Stimulated activated CD4-positive, alpha-beta T cell treated with anti-CD3 and anti-CD28 coated beads, Interleukin-4, amount 100 ng/mL, for 48 hours (primary cell): ENCODE measurements around the gene SF3A2.

ENCODE experiments used
- DNase-seq, 2 donors: peaks; one replicate each; pipeline ENCODE4 v3.0.0-alpha.2; 2020; ENCODE audit warnings: low read depth in 2 of 2

SF3A2 gene

DNA sequence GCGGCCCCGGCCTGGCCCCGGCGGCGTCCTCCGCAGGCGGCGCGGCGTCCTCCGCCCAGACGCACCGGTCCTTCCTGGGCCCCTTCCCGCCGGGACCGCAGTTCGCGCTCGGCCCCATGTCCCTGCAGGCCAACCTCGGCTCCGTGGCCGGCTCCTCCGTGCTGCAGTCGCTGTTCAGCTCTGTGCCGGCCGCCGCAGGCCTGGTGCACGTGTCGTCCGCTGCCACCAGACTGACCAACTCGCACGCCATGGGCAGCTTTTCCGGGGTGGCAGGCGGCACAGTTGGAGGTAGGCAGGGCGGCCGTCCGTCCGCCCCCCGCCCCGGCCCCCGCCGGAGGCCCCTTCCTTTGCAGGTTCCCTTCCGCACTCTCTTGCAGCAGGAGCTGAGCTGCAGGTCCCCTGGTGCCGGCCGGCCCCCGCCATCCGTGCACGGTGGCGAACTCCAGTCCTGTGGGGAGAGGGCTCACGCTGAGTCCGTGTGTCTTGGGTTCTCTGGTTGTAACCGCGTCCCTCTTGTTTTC is 9.7 kb upstream of the SF3A2 start:
- DNase-seq, result no peak

DNA sequence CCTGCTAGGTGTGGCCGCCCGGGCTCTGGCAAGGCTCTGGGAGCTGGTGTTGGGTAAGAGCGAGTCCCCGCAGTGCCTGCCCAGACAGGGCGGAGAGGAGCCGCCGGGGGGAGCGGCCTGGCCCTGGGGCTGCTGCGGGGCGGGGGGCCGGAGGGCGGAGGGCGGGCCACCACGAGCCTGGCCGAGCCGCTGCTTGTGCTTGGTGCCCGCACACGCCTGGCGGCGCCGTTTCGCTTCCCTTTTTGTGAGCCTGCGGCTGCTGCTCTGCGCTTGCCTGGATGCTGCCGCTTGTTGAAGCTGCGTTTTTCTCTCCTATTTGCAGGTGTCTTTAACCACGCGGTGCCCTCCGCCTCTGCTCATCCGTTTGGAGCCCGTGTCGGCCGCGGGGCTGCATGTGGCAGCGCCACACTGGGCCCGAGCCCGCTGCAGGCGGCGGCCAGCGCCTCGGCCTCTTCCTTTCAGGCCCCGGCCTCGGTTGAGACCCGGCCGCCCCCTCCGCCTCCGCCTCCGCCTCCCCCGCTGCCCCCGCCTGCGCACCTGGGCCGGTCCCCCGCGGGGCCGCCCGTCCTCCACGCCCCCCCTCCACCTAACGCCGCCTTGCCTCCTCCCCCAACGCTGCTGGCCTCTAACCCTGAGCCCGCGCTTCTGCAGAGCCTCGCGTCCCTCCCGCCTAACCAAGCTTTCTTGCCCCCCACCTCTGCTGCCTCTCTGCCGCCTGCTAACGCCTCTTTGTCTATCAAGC is 9.0 kb upstream of the SF3A2 start:
- DNase-seq, result no peak

DNA sequence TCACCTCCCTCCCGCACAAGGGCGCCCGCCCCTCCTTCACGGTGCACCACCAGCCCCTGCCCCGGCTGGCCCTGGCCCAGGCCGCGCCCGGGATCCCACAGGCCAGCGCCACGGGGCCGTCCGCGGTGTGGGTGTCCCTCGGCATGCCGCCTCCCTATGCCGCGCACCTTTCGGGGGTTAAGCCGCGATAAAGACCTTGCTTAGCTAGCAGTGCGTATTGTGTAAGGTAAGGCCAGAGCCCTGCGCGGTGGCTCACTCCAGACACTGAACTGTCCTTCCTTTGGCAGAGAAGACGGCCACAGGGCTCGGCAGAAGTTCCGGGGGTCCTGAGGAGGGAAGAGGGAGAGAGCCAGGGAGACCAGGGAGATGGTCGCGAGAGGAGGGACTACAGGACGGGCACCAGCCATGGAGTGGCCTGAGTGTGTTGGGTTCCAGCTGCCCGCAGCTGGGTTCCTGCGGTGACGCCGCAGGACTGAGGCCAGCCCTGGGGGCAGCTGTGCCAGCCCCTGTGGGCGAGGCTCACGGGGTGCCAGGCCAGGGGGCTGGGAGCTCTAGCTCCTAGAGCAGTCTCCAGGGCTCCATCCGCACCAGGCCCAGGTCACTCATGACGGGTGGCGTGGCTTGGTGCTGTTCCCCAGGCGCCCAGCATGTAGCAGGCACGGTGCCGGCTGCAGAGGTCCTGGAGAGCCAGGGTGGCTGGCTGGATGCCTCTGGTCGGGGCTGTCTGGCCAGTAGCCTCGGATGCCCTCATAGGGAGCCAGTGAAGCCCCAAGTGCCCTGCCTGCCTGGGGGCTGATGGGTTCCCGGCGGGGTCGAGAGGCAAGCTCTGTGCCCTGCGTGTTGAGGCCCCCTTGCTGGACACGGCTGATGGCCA is 8.2 kb upstream of the SF3A2 start:
- DNase-seq, result no peak

DNA sequence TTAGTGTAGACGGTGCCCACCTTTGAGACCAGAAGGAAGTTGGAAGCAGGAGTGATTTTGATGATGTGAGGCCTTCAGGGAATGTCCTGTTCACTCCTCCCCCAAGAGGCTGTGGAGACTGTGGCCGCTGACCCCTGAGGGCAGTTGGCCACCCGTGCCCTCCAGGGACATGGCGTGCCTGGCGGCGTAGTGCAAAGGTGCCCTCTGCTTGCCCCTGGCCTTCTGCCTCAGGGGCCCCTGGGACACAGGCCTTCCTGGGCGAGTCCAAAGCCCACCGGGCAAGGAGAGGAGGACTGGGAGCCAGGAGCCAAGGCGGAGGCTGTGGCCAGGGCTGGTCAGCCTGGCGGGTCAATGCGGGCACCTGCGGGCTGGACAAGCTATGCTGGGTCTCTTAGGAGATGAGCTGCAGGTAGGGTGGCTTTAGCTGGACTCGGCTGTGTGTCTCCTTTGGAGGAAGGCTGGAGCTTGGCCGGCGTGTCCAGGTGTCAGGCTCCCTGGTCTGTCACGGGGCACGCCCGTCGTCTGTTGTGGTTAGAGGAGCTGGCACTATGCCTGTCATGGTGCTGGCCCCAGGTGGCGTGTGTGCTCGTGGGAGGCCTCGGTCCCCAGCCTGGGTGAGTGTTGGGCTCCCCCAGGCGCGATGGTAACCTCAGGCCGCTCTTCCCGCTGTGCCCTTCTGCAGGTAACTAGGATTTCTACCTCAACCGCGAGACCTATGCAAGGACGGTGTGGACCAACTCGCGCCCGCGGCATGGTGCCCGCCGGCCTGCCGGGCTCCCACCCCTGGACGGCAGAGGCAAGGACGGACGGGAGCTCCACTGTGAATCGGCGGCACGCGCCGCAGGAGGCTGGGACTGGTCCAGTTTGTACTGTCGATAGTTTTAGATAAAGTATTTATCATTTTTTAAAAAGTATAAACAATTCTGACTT is 7.3 kb upstream of the SF3A2 start:
- DNase-seq, result no peak

DNA sequence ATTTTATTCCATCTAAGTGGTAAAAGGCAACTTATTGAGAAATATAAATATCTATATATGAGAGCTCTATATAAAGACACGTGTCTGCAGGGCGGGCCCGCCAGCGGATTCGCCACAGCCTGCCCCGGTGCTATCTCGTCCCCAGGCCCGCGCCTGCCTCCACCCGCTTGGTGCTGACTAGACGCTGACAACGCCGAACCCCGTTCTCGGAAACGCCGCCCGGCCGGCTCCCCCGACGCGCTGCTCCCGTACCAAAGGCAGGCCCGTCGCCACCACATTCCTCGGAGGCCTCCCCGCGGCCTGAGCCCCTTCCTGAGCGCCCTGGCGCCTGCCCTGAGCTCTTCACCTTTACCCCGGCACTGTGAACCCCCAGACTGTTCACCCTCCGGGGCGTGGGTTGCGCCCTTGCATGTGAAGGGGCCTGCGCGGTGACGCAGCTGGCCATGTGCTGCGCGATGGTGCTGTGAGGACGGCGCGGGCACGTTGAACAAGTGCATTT is 6.5 kb upstream of the SF3A2 start:
- no peak for DNase-seq

DNA sequence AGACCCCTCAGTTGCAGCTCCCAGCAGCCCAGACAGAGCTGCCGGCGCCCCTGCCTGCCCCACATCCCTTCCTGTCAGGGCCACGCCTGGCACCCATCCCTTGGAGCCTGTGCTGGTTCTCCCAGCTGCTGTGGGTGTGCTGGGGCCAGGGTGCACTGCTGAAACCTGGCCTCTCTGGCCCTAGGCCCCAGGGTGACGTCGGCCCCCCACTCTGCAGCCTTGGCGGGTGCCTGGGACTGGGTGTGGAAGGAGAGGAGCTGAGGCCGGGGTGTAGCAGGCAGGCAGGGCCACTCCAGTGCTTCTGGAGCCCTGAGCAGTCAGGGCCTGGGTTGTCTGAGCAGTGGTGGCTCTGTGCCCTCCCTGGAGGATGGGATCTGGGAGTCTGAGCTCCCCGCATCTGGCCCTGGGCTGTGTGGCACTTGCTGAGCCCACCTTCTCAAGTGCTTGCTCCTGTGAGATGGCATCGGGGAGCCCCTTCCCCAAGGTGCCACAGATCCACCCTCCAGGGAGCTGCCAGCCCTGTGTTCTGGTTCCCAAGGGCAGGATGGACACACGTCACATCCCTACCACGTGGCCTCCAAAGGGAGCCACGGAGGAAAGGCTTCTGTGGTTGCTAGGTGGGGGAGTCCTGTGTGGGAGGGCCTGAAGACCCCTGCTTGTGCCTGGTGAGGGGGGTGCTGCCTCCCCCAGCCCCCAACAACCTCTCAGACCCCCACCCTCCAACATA is 5.7 kb upstream of the SF3A2 start:
- no peak for DNase-seq

DNA sequence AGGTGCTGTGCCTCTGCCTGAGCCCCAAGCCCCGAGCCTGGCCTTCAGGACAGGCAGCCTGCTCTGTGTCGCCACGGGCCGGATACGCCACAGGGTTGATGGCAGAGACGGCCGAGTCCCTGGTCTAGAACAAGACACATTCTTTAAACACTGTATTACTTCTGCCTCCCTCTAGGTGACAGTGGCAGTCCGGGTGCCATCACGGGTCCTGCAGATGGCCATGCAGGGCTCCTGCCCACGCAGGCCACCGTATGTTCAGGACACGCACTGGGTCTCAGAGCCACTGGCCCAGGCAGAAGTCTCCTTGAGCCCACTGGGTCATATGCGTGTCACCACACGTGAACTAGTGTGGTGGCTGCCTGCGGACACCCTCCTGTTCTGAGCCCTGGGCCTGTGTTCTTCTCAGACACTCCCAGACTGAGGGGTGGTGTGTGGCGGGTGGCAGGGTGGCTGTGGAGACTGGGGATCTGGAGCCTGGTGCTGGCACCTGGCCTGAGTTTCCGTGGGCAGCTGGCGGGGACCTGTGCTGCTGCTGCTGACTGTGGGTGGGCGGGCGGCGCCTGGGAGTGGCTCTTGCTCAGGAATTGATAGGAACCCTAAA is 4.9 kb upstream of the SF3A2 start:
- no peak for DNase-seq

DNA sequence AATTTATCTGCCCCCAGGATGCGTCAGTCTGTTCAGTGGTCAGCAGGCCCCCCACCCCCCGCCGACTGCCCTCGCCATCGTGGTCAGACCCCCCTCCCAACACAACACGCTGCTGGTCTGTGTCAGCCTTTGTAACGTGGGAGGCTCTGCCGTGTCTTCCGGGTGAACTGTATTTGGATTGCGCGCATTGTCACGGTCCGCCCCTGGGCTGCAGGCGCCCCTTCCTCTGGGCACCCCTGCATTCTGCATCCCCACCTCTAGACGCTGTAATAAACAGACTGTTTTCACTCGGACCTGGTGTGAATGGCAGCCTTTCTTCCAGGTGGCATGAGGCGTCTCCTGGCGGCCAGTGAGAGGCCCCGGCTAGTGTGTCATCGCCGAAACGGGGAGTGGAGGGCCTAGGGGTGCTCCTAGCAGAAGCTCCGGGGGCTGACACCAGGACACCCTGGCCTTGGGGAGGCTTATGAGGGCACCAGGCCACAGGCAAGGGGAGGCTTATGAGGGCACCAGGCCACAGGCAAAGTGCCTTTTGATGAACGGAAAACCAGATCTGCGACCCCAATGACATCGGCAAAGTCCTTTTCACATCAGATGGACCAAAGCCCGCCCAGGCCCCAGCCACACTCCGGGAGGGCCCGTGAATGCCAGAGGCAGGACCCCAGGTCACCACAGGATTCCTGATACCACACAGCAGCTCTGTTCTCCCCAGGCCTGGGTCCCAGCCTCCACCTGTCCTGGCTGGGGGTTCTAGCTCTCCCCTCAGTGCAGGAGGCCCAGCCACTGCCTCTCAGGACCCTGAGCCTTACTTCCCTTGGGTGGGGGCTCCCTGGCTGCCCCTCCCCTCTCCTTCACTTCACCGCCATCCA is 4.1 kb upstream of the SF3A2 start:
- no peak for DNase-seq

DNA sequence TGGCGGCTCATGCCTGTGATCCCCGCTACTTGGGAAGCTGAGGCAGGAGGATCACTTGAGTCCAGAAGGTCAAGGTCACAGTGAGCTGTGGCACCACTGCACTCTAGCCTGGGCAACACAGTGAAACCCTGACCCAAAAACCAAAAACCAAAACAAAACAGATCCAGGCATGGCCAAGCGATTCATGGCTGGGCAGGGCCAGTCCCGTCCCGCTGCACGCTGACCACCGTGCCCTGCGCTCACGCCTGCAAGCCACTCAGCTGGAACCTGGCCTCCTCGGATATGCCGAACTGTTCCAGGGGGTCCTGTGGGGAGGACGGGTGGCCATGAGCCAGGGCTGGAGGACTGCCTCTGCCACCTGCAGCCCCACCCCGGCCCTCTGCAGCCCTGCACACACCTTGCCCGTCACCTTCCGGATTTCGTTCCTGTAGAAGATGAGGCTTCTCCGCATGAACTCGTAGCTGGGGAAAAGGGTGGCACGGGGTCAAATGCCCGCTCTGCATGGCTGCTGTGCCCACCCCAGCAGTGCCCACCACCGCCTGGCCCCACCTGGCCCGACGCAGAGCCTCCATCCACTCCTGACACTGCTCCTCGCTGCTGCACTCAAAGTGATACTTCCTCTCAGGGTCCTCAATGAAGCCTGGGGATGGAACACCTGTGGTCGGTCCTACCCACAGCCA is 2.9 kb upstream of the SF3A2 start:
- no peak for DNase-seq

DNA sequence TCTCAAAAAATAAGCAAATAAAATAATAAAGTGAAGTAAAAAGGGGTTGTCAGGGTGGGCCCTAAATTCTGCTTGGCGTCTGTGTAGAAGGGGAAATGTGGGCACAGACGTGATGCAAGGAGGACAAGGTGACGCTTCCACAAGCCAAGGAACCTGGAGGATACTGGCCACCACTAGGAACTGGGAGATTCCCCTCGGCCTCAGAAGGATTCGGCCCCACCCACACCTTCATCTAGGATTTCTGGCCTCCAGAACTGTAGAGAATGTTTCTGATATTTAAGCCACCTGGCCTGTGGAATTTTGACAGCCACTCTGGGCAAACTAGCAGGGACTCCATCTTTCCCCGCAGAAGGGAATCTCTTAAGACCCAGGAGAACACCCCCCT is 1.6 kb upstream of the SF3A2 start:
- DNase-seq, result no peak

DNA sequence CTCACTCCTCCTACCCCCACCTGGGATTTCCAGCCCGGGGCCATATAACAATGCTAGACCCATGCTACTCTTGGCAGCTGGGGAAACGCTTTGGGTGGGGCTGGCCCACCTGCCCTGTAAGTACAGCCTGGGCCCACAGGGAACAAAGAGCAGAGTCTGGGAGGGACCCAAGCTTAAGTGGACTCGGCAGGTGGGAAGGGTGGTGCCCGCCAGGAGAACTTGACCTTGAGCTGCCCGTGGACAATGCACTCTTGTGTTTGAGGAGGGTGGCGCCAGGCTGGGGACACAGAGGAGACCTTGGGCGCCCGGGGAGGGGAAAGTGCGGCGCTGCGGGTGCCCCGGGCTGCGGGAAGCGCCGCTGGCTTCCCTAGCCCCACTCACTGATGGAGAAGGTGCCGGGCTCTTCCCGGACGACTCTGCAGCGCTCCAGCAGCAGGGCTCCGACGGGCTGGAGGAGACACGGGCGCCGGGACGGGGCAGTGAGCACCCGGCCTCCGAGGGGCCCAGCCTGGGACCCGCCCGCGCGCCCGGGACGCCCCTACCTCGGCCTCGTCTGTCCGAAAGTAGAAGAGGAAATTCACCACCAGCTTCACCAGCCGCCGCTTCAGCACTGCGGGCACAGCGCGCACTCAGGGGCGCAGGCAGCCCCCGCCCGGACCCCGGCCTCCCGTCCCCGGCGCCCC is 1.1 kb upstream of the SF3A2 start:
- DNase-seq, result no peak

DNA sequence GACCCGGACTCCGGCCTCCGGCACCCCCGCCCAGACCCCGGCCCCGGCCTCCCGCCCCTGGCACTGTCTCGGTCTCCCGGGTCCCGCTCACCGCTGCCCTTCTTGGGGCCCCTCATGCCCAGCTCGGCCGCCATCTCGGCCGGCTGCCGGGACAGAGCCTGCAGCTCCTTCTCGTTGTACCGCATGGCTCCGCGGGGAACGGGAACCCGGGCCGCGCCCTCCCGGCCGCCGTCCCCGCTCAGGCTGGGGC is 635 bp upstream of the SF3A2 start:
- DNase-seq, result no peak

DNA sequence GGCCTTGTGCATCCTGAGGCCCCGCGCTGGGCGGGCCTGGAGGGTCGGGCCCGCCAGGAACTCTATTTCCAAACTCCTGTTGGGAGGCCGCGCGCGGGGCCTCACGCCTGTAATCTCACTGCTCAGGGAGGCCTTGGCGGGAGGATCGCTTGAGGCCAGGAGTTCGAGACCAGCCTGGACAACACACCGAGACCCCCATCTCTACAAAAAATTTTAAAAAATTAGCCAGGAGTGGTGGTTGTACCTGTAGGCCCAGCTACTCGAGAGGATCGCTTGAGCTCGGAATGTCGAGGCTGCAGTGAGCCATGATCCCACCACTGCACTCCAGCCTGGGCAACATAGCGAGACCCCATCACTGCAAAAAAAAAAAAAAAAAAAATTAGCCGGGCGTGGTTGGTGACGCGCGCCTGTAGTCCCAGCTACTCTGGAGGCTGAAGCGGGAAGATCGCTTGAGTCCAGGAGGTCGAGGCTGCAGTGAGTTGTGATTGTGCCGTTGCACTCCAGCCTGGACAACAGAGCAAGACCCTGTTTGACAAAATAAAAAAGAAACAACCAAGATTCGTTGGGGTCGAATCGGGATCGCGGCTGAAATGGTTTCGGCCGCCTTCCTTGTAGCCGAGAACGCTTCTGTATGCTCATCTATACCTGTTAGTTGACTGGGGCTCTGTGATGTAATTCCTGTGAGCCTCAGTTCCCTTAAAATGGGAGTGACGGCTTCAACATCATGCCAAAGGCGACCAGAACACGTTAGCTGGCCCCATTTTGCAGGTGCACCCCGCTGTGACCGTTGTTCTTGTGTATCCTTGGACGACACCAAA is 636 bp downstream of the SF3A2 start:
- no peak for DNase-seq

DNA sequence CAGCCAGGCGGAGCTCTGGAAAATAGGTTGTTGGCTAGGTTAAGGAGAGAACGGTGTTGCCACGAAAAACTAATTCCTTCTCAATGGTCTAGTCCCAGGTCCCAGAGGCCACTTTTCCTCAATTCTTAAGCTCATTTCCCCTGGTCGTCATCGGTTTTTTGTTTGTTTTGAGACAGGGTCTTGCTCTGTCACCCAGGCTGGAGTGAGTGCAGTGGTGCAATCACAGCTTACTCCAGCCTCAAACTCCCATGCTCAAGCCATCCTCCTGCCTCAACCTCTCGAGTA is 1.2 kb downstream of the SF3A2 start:
- no peak for DNase-seq

DNA sequence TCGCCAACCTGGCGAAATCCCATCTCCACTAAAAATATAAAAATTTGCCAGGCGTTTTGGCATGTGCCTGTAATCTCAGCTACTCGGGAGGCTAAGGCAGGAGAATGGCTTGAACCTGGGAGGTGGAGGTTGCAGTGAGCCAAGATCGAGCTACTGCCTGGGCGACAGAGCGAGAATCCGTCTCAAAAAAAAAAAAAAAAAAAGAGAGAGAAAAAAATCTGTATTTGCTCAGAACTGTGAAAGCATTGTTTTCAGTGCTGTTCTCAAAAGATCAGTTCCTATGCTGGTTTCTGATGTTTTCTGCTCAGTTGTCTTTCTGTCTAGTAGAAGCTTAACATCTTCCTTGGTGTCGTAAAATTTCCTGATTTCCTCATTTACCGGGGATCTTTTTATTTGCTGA is 2.5 kb downstream of the SF3A2 start:
- DNase-seq, result no peak

DNA sequence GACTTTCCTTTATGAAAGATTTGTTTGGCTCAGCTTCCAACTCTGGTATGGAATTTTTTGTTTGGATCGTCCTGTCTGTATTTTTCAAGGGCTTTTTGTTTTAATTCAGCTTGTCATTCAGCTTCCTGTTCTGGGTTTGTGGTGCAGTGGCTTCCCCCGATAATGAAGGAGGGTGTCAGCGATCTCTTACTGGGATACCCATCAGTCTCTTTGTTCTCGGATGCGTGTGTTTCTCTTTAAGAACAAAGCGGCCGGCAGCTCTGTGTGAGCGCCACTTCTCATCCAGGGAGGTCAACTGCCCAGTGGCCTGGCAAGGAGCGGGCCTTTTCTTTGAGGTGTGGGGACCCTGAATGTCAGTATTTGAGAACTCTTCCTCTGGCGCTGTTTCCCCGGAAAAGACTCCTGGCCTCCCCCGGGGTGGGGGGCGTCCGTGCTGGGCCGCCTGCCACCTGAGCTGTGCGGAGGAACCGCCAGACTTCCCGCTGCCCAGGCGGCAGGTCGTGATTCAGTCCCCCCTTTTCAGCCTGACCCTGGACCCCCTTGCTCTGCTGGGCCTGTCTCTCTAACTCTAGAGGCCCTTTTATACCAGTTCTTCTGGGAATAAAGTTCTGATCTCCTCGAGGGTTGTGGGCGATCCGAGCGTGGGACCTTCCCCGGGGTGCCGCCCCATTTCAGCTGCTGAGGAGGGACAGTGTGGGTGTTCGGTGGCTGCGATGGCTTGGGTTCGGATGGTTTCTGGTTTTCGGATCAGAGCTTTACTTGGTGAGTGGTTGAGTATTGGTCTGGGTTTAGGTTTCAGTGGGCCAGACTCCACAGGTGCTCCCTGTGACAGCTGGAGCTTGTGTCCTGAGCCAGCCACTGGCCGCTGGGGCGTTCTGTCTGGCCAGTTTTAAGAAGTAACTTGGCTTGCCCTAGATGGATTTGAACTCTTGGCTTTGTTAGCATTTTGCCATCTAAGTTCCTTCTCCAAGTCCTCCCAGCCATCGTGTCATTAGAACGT is 3.4 kb downstream of the SF3A2 start:
- no peak for DNase-seq
